Endothelial cell of umbilical vein (primary cell): ENCODE measurements around the gene DEPDC7. TPM values are rescaled to one million over a fixed set of nuclear protein-coding genes. Genes with fewer than 3 reads are reported as not detected.

Experiments
- BruUV-seq: library from RNA; stranded (reverse); fragments of 400-500 nt; replicated peaks from 2 replicates; lab custom pipeline; 2021; lab: Mats Ljungman, UMichigan
- CTCF ChIA-PET: fragments of 300-600, 350-600 bp; sonication (Branson Sonifier 250); formaldehyde crosslinking; loops from one replicate; lab custom pipeline; 2021; ENCODE audit warnings: antibody characterized with exemption, inconsistent platforms; lab: Charles Lee
- POLR2A ChIA-PET: fragments of 300-600, 350-600 bp; sonication (Branson Sonifier 250); formaldehyde crosslinking; loops from one replicate; lab custom pipeline; 2021; ENCODE audit warnings: antibody characterized with exemption, inconsistent platforms; lab: Charles Lee
- DNase-seq: peaks from one replicate; pipeline ENCODE4 v3.0.0-alpha.2; 2011; ENCODE audit warnings: low read depth, low spot score
- FAIRE-seq: peaks from 2 replicates; lab custom pipeline; 2011; peaks lifted over from hg19 to GRCh38; lab: Jason Lieb, UNC
- H2AFZ ChIP-seq: 2 replicates; pipeline ENCODE4 v1.6.0; 2012; ENCODE audit warnings: low read depth, low read length, control low read depth, inconsistent platforms
- H3K27ac ChIP-seq: 2 replicates; pipeline ENCODE4 v1.5.1; 2011; ENCODE audit warnings: low read depth, mild to moderate bottlenecking, control low read depth, low read length, moderate library complexity; ENCODE audit not compliant: insufficient read depth
- H3K27me3 ChIP-seq, 2 experiments: 2 replicates each; pipeline versions ENCODE4 v1.6.0 to v1.6.1; 2011; ENCODE audit warnings: low read length in 2 of 2, mixed read lengths in 1 of 2; ENCODE audit not compliant: control insufficient read depth in 2 of 2, insufficient read depth in 2 of 2
- H3K36me3 ChIP-seq, 2 experiments: 2 replicates in 1 of 2; 3 replicates in 1 of 2; pipeline ENCODE4 v1.5.1; 2011; ENCODE audit warnings: low read length in 2 of 2, mild to moderate bottlenecking in 1 of 2, moderate library complexity in 1 of 2; ENCODE audit not compliant: control insufficient read depth in 2 of 2, insufficient read depth in 2 of 2; ENCODE audit errors: extremely low read depth in 1 of 2
- H3K4me1 ChIP-seq: 3 replicates; pipeline ENCODE4 v1.5.1; 2011; ENCODE audit warnings: mild to moderate bottlenecking, low read length; ENCODE audit not compliant: control insufficient read depth, insufficient read depth; ENCODE audit errors: extremely low read depth
- H3K4me2 ChIP-seq: 2 replicates; pipeline ENCODE4 v1.6.1; 2011; ENCODE audit warnings: low read length, control low read depth, mixed read lengths; ENCODE audit not compliant: insufficient read depth
- H3K4me3 ChIP-seq, 3 experiments: fragments of 200-600 bp in 1 of 3; sonication (generic), shearing (Covaris generic) in 1 of 3; replicated peaks in 1 of 3; 2 replicates each; pipeline ENCODE4 v1.5.1; 2011 to 2016; ENCODE audit warnings: control low read depth in 3 of 3, low read length in 3 of 3, mild to moderate bottlenecking in 2 of 3, inconsistent platforms in 1 of 3, low read depth in 1 of 3, moderate library complexity in 1 of 3; ENCODE audit not compliant: insufficient read depth in 1 of 3
- H3K79me2 ChIP-seq: 2 replicates; pipeline ENCODE4 v1.6.0; 2012; ENCODE audit warnings: low read length, inconsistent platforms; ENCODE audit not compliant: control insufficient read depth, insufficient read depth
- H3K9ac ChIP-seq: replicated peaks from 2 replicates; pipeline ENCODE3; 2011; ENCODE audit warnings: low read length, control low read depth; ENCODE audit not compliant: insufficient read depth; ENCODE audit errors: extremely low read depth
- H3K9me1 ChIP-seq: replicated peaks from 3 replicates; pipeline ENCODE4 v1.6.0; 2011; ENCODE audit warnings: mild to moderate bottlenecking, low read length; ENCODE audit not compliant: control insufficient read depth, insufficient read depth; ENCODE audit errors: extremely low read depth
- H3K9me3 ChIP-seq: replicated peaks from 2 replicates; pipeline ENCODE4 v1.5.1; 2012; ENCODE audit warnings: low read length, inconsistent platforms; ENCODE audit not compliant: control insufficient read depth, insufficient read depth
- H4K20me1 ChIP-seq: replicated peaks from 2 replicates; pipeline ENCODE3; 2011; ENCODE audit warnings: mild to moderate bottlenecking, low read length; ENCODE audit not compliant: control insufficient read depth, insufficient read depth; ENCODE audit errors: extremely low read depth
- EZH2 ChIP-seq: IDR thresholded peaks from 2 replicates; pipeline ENCODE4 v1.6.1; 2012; ENCODE audit warnings: borderline replicate concordance, low read depth, mild to moderate bottlenecking, moderate library complexity, low read length, inconsistent platforms; ENCODE audit not compliant: severe bottlenecking
- FOS ChIP-seq: IDR thresholded peaks from 2 replicates; pipeline ENCODE4 v1.6.1; 2011; ENCODE audit warnings: mild to moderate bottlenecking, low read length, moderate library complexity, borderline replicate concordance; ENCODE audit not compliant: insufficient read depth
- GATA2 ChIP-seq: IDR thresholded peaks from 2 replicates; pipeline ENCODE4 v1.7.0; 2011; ENCODE audit warnings: low read depth, mild to moderate bottlenecking, moderate library complexity, mixed read lengths, low read length; ENCODE audit not compliant: insufficient read length, insufficient read depth
- JUN ChIP-seq: IDR thresholded peaks from 2 replicates; pipeline ENCODE4 v1.6.1; 2011; ENCODE audit warnings: borderline replicate concordance, low read depth; ENCODE audit not compliant: insufficient read length, insufficient read depth
- MYC ChIP-seq: IDR thresholded peaks from one replicate; pipeline ENCODE4 v1.6.1; 2011; ENCODE audit warnings: mild to moderate bottlenecking, low read depth, low read length
- POLR2A ChIP-seq: IDR thresholded peaks from 2 replicates; pipeline ENCODE4 v1.6.1; 2012; ENCODE audit warnings: low read depth, mild to moderate bottlenecking, control low read depth, low read length
- POLR2AphosphoS5 ChIP-seq: IDR thresholded peaks from 2 replicates; pipeline ENCODE4 v1.6.1; 2012; ENCODE audit warnings: low read depth, mild to moderate bottlenecking, control low read depth, low read length, moderate library complexity; ENCODE audit not compliant: insufficient read depth
- dilution Hi-C: fragments of 300-500 bp; cut with MboI; formaldehyde crosslinking; loops from one replicate; pipeline ENCODE4 v1.15.0; 2019; ENCODE audit warnings: low sequenced_read_pairs; ENCODE audit not compliant: extremely low pct_ligation_motif_present
- intact Hi-C: fragments of 100-400 bp; cut with micrococcal nuclease; formaldehyde crosslinking; loops from one replicate; pipeline ENCODE4 v1.10.0; 2022
- polyA plus RNA-seq, 4 experiments: library from polyadenylated mRNA; depleted of rRNA in 3 of 4; stranded (reverse) in 3 of 4; unstranded in 1 of 4; fragments of >200 nt; gene quantifications; 2 replicates each; pipeline versions ENCODE4 v1.2.1 to v1.2.3, GENCODE V29; 2011 to 2012; ENCODE audit warnings: missing spikeins in 1 of 4
- total RNA-seq: library from RNA; stranded (reverse); gene quantifications from 2 replicates; pipeline ENCODE4 v1.2.3, GENCODE V29; 2021
- TF ChIP-seq, protein P1 (sequence below): IDR thresholded peaks from 2 replicates; pipeline ENCODE4 v1.6.1; 2011; ENCODE audit not compliant: insufficient read depth, insufficient read length
- TF ChIP-seq, protein P2 (sequence below), 2 donors: IDR thresholded peaks; 1 replicate in 1 of 2; 2 replicates in 1 of 2; pipeline ENCODE4 v1.5.1; 2011; ENCODE audit warnings: low read length in 2 of 2, mild to moderate bottlenecking in 2 of 2, moderate library complexity in 2 of 2, control low read depth in 1 of 2, inconsistent platforms in 1 of 2, low read depth in 1 of 2; ENCODE audit not compliant: insufficient read depth in 1 of 2; ENCODE audit errors: extremely low read depth in 1 of 2

Gene DEPDC7
- total and polyA plus RNA-seq, 2 donors (not counting 3 experiments of a cell fraction or from before 2014, with no cell fraction given): 0.08 TPM; not detected in 1

DNA sequence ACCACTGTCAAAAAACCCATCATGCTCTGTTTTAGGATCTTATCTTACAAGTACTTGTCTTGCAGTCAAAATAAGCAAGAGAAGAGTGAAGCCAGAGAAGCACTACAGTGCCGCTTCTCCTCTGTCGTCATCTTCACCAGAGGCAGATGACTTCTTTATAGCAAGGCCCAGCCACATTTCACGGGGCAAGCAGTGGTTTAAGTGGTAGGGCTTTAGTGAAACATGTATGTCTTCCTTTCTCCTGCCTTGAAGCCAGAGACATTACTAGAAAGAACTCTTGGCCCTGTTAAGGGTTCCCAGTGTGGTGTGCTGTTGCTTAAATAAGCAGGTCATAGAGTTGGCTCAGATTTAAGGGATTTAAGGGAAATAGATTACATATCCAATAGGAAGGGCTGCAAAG lies 42.9 kb upstream of the DEPDC7 start:
- dilution Hi-C loops (no loop called here), intact Hi-C loops (no loop called here)
- Histone ChIP-seq H2AFZ (no peak overlapping the region), H3K4me1 (no peaks in the 10 kb centered on the region), H3K9me1 (peaks cover 2% of the 10 kb centered on the region), H3K9ac (no peak overlapping the region), H3K27ac (no peak overlapping the region), H3K27me3 (no peaks in the 10 kb centered on the region), H3K9me3 (no peaks in the 10 kb centered on the region), H4K20me1 (no peaks in the 10 kb centered on the region), H3K4me2 (no peak overlapping the region), H3K79me2 (no peaks in the 10 kb centered on the region), H3K4me3 (no peak overlapping the region), H3K36me3 (peaks cover 2 to 11% of the 10 kb centered on the region in 2 experiments)
- CTCF ChIA-PET: interaction anchor here (0.9 kb wide), 1 partner anchor 17 kb away, joined by 3 read pairs; no protein-coding TSS in a partner anchor
- BruUV-seq: no TSS peak
- TF ChIP-seq POLR2A: no peak
- TF ChIP-seq FOS: no peak
- TF ChIP-seq POLR2AphosphoS5: no peak
- TF ChIP-seq, protein P1, sequence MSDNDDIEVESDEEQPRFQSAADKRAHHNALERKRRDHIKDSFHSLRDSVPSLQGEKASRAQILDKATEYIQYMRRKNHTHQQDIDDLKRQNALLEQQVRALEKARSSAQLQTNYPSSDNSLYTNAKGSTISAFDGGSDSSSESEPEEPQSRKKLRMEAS: no peak
- TF ChIP-seq, protein P2, sequence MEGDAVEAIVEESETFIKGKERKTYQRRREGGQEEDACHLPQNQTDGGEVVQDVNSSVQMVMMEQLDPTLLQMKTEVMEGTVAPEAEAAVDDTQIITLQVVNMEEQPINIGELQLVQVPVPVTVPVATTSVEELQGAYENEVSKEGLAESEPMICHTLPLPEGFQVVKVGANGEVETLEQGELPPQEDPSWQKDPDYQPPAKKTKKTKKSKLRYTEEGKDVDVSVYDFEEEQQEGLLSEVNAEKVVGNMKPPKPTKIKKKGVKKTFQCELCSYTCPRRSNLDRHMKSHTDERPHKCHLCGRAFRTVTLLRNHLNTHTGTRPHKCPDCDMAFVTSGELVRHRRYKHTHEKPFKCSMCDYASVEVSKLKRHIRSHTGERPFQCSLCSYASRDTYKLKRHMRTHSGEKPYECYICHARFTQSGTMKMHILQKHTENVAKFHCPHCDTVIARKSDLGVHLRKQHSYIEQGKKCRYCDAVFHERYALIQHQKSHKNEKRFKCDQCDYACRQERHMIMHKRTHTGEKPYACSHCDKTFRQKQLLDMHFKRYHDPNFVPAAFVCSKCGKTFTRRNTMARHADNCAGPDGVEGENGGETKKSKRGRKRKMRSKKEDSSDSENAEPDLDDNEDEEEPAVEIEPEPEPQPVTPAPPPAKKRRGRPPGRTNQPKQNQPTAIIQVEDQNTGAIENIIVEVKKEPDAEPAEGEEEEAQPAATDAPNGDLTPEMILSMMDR (IDR thresholded peaks at IDR 0.05; ENCODE audit: extremely low read depth in 1 of 2, insufficient read depth in 1 of 2, low read depth in 1 of 2, low read length in 2 of 2): no peak
- no peak for TF ChIP-seq MYC
- no peak for TF ChIP-seq GATA2
- no peak for TF ChIP-seq EZH2
- TF ChIP-seq JUN: no peak
- DNase-seq: no peak
- POLR2A ChIA-PET: no interaction called here
- FAIRE-seq: no peak
